PC-3 (cell line): ENCODE results near the gene SFI1. TPM values are rescaled to one million over a fixed set of nuclear protein-coding genes. Genes with fewer than 3 reads are reported as not detected.

ENCODE experiments used
- ATAC-seq: fragments of 200-7000 bp; cut with Tn5 transposase; 2 replicates; pipeline ENCODE4 v1.9.1; 2020; ENCODE audit warnings: mild to moderate bottlenecking, moderate library complexity
- BruUV-seq: library from RNA; stranded (reverse); fragments of 400-500 nt; replicated peaks from 2 replicates; lab custom pipeline; 2021; lab: Mats Ljungman, UMichigan
- CTCF ChIA-PET: fragments of 300-600 bp; sonication (Branson Sonifier 250); formaldehyde crosslinking; loops from one replicate; lab custom pipeline; 2022; ENCODE audit warnings: antibody characterized with exemption; lab: Charles Lee
- POLR2A ChIA-PET: fragments of 300-600 bp; sonication (Branson Sonifier 250); formaldehyde crosslinking; loops from one replicate; lab custom pipeline; 2022; ENCODE audit warnings: antibody characterized with exemption; ENCODE audit not compliant: unreplicated experiment; lab: Charles Lee
- DNase-seq: peaks from one replicate; pipeline ENCODE4 v3.0.0-alpha.2; 2015
- H2AFZ ChIP-seq: fragments of 300-600 bp; sonication (generic); 2 replicates; pipeline ENCODE4 v1.6.0; 2016; ENCODE audit warnings: antibody characterized with exemption, low read length
- H3F3A ChIP-seq: fragments of 300-600 bp; sonication (generic); one replicate; pipeline ENCODE4 v1.6.0; 2017; ENCODE audit warnings: antibody characterized with exemption, low read length, control low read depth, mild to moderate bottlenecking; ENCODE audit not compliant: unreplicated experiment
- H3K27ac ChIP-seq: fragments of 300-600 bp; sonication (generic); 2 replicates; pipeline ENCODE4 v1.5.1; 2016; ENCODE audit warnings: mild to moderate bottlenecking, low read length
- H3K27me3 ChIP-seq: fragments of 300-600 bp; sonication (generic); 2 replicates; pipeline ENCODE4 v1.6.1; 2016; ENCODE audit warnings: low read length, mixed read lengths
- H3K36me3 ChIP-seq: fragments of 300-600 bp; sonication (generic); 2 replicates; pipeline ENCODE4 v1.6.1; 2016; ENCODE audit warnings: low read depth, mixed run types, low read length, mixed read lengths
- H3K4me1 ChIP-seq: fragments of 300-600 bp; sonication (generic); 2 replicates; pipeline ENCODE4 v1.5.1; 2016; ENCODE audit warnings: low read length; ENCODE audit not compliant: insufficient read depth
- H3K4me2 ChIP-seq: fragments of 300-600 bp; sonication (generic); 2 replicates; pipeline ENCODE4 v1.6.0; 2016; ENCODE audit warnings: low read length
- H3K4me3 ChIP-seq: fragments of 300-600 bp; sonication (generic); 2 replicates; pipeline ENCODE4 v1.5.1; 2016; ENCODE audit warnings: mild to moderate bottlenecking, low read length, mixed read lengths
- H3K79me2 ChIP-seq: fragments of 300-600 bp; sonication (generic); 2 replicates; pipeline ENCODE4 v1.6.1; 2017; ENCODE audit warnings: low read length, mixed read lengths
- H3K9ac ChIP-seq: fragments of 300-600 bp; sonication (generic); 2 replicates; pipeline ENCODE4 v1.6.0; 2016; ENCODE audit warnings: mild to moderate bottlenecking, low read length
- H3K9me2 ChIP-seq: fragments of 300-600 bp; sonication (generic); replicated peaks from 2 replicates; pipeline ENCODE4 v1.6.1; 2016; ENCODE audit warnings: mixed run types, low read length, mixed read lengths
- H3K9me3 ChIP-seq: fragments of 300-600 bp; sonication (generic); 2 replicates; pipeline ENCODE4 v1.6.1; 2016; ENCODE audit warnings: low read length, mixed read lengths
- H4K20me1 ChIP-seq: fragments of 300-600 bp; sonication (generic); 2 replicates; pipeline ENCODE4 v1.6.1; 2016; ENCODE audit warnings: low read length, mixed read lengths
- EZH2 ChIP-seq: fragments of 300-600 bp; sonication (generic); IDR thresholded peaks from one replicate; pipeline ENCODE4 v1.6.1; 2017; ENCODE audit warnings: antibody characterized with exemption, mild to moderate bottlenecking, low read length; ENCODE audit not compliant: unreplicated experiment
- EZH2phosphoT487 ChIP-seq: fragments of 300-600 bp; sonication (generic); IDR thresholded peaks from 2 replicates; pipeline ENCODE4 v1.6.1; 2018; ENCODE audit warnings: mild to moderate bottlenecking, antibody characterized with exemption, low read length, borderline replicate concordance
- intact Hi-C: fragments of 100-400 bp; cut with micrococcal nuclease; formaldehyde crosslinking; loops from 2 replicates; pipeline ENCODE4 v1.9.0; 2023
- total RNA-seq: library from RNA; depleted of rRNA; stranded (reverse); fragments of >200 nt; gene quantifications from 2 replicates; pipeline ENCODE4 v1.2.3, GENCODE V29; 2014
- TF ChIP-seq, protein P1 (sequence below): fragments of 300-600 bp; sonication (generic); conservative IDR thresholded peaks from 2 replicates; pipeline ENCODE4 v1.5.1; 2017; ENCODE audit warnings: antibody characterized with exemption, low read depth, mild to moderate bottlenecking, low read length

SFI1 gene
- total RNA-seq, 1 experiment from 2014 or later: 22.5 TPM

GRCh38 chr22:31625661-31626426, 129.5 kb downstream of the SFI1 start:
- Histone ChIP-seq H3K27me3 (no peaks in the 10 kb centered on the region), H3K79me2 (peaks cover 79% of the 10 kb centered on the region), H3K9me2 (no peaks in the 10 kb centered on the region), H3F3A (no peaks in the 10 kb centered on the region), H3K36me3 (no peaks in the 10 kb centered on the region; the same call in 1 of the 2 replicates), H3K4me3 (no peak overlapping the region), H2AFZ (no peak overlapping the region), H3K9ac (no peak overlapping the region), H3K4me1 (no peaks in the 10 kb centered on the region; the same call in 1 of the 2 replicates), H4K20me1 (peaks cover 9% of the 10 kb centered on the region; the same call in 1 of the 2 replicates), H3K4me2 (no peak overlapping the region), H3K27ac (no peak overlapping the region), H3K9me3 (no peaks in the 10 kb centered on the region)
- ATAC-seq: no peak
- POLR2A ChIA-PET: no interaction called here
- DNase-seq: no peak
- CTCF ChIA-PET: no interaction called here
- TF ChIP-seq EZH2 (no peak), EZH2phosphoT487 (no peak)
- TF ChIP-seq, protein P1, sequence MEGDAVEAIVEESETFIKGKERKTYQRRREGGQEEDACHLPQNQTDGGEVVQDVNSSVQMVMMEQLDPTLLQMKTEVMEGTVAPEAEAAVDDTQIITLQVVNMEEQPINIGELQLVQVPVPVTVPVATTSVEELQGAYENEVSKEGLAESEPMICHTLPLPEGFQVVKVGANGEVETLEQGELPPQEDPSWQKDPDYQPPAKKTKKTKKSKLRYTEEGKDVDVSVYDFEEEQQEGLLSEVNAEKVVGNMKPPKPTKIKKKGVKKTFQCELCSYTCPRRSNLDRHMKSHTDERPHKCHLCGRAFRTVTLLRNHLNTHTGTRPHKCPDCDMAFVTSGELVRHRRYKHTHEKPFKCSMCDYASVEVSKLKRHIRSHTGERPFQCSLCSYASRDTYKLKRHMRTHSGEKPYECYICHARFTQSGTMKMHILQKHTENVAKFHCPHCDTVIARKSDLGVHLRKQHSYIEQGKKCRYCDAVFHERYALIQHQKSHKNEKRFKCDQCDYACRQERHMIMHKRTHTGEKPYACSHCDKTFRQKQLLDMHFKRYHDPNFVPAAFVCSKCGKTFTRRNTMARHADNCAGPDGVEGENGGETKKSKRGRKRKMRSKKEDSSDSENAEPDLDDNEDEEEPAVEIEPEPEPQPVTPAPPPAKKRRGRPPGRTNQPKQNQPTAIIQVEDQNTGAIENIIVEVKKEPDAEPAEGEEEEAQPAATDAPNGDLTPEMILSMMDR: no peak
- intact Hi-C loops: no loop called here
- BruUV-seq: no TSS peak

GRCh38 chr22:31626427-31627150, 130.3 kb downstream of the SFI1 start:
- H3K9ac ChIP-seq: no peak overlapping the region
- DNase-seq: no peak
- intact Hi-C loops: no loop called here
- peaks cover 9% of the 10 kb centered on the region; the same call in 1 of the 2 replicates for H4K20me1 ChIP-seq
- no TSS peak for BruUV-seq
- H3K36me3 ChIP-seq: no peaks in the 10 kb centered on the region; the same call in 1 of the 2 replicates
- H3K4me3 ChIP-seq: no peak overlapping the region
- H3K79me2 ChIP-seq: peaks cover 82% of the 10 kb centered on the region
- no peak overlapping the region for H3K4me2 ChIP-seq
- no peaks in the 10 kb centered on the region; the same call in 1 of the 2 replicates for H3K4me1 ChIP-seq
- no peaks in the 10 kb centered on the region for H3K27me3 ChIP-seq
- TF ChIP-seq, protein P1: no peak
- TF ChIP-seq EZH2phosphoT487 (no peak), EZH2 (no peak)
- no peaks in the 10 kb centered on the region for H3K9me3 ChIP-seq
- no peaks in the 10 kb centered on the region for H3F3A ChIP-seq
- POLR2A ChIA-PET: no interaction called here
- no peak for ATAC-seq
- H2AFZ ChIP-seq: no peak overlapping the region
- no peak overlapping the region for H3K27ac ChIP-seq
- H3K9me2 ChIP-seq: no peaks in the 10 kb centered on the region
- CTCF ChIA-PET: no interaction called here
